Measurements from ENCODE around the gene ZNF561. TPM values are rescaled to one million over a fixed set of nuclear protein-coding genes. Genes with fewer than 3 reads are reported as not detected.

Gene ZNF561
- total RNA-seq, 6 donors from 2014 or later: 12.6 to 37.5 (median 26.0) TPM

DNA sequence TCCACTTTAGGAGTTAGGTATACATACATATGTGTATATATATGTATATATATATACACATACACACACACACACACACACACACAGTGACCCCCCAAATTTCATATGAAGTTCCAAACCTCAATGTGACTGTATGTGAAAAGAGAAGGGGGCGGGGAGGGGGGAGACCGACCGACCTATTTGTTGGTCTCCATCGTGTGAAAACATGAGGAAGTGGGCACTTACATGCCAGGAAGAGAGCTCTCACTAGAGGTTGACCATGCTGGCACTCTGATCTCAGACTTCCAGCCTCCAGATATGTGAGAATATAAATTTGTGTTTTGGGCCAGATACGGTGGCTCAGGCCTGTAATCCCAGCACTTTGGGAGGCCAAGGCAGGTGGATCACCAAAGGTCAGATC, 29.3 kb upstream of the ZNF561 start:
- no peak for DNase-seq
- peaks cover 22 to 90% (median 50%) of the 10 kb centered on the region in 4 donors for H3K36me3 ChIP-seq
- no peaks in the 10 kb centered on the region for H3K27me3 ChIP-seq
- TF ChIP-seq, protein P1, sequence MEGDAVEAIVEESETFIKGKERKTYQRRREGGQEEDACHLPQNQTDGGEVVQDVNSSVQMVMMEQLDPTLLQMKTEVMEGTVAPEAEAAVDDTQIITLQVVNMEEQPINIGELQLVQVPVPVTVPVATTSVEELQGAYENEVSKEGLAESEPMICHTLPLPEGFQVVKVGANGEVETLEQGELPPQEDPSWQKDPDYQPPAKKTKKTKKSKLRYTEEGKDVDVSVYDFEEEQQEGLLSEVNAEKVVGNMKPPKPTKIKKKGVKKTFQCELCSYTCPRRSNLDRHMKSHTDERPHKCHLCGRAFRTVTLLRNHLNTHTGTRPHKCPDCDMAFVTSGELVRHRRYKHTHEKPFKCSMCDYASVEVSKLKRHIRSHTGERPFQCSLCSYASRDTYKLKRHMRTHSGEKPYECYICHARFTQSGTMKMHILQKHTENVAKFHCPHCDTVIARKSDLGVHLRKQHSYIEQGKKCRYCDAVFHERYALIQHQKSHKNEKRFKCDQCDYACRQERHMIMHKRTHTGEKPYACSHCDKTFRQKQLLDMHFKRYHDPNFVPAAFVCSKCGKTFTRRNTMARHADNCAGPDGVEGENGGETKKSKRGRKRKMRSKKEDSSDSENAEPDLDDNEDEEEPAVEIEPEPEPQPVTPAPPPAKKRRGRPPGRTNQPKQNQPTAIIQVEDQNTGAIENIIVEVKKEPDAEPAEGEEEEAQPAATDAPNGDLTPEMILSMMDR (IDR thresholded peaks at IDR 0.05): no peak
- TF ChIP-seq POLR2A (IDR thresholded peaks at IDR 0.05) (no peak), EP300 (IDR thresholded peaks at IDR 0.05) (no peak), POLR2AphosphoS5 (IDR thresholded peaks at IDR 0.05) (no peak)
- ATAC-seq (ENCODE audit: low FRiP score in 2 of 2): no peak
- no peaks in the 10 kb centered on the region for H3K4me1 ChIP-seq
- no peak overlapping the region for H3K4me3 ChIP-seq
- 75 to 94% methylated on average over 5 of the region's 5 CpGs for WGBS, 2 donors
- no peak overlapping the region for H3K27ac ChIP-seq
- H3K9me3 ChIP-seq: peaks cover 16 to 48% (median 35%) of the 10 kb centered on the region in 4 donors

DNA sequence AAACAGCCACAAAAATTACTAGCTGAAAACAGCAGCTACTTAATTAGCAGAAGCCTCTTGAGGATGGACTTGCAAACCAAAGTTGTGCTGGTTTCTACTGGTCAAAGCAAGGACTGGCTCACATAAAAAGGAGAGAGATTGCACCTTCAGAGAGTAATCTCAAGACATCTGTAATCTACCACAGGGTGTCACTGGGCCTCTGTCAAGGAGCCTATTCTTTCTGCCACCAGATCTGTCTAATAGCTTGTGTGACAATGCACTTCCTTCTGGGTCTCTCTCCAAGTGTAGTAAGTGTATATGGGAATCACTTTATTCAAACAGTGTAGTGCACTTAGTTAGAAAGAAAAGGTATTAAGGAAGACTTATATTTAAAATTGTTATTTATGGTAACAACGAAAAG, 24.4 kb upstream of the ZNF561 start:
- ATAC-seq (ENCODE audit: low FRiP score in 2 of 2): no peak
- no peak for DNase-seq
- TF ChIP-seq POLR2A (IDR thresholded peaks at IDR 0.05): no peak
- no peak for TF ChIP-seq EP300 (IDR thresholded peaks at IDR 0.05)
- TF ChIP-seq POLR2AphosphoS5 (IDR thresholded peaks at IDR 0.05): no peak
- TF ChIP-seq, protein P1 (IDR thresholded peaks at IDR 0.05): no peak
- H3K9me3 ChIP-seq: peaks cover 0 to 4% (median 0%) of the 10 kb centered on the region in 4 donors
- WGBS, 2 donors: 86 to 88% methylated on average over 1 of the region's 1 CpG
- H3K27ac ChIP-seq: no peak overlapping the region
- no peaks in the 10 kb centered on the region for H3K4me1 ChIP-seq
- peaks cover 0 to 60% (median 9%) of the 10 kb centered on the region in 4 donors for H3K36me3 ChIP-seq
- no peaks in the 10 kb centered on the region for H3K27me3 ChIP-seq
- H3K4me3 ChIP-seq: no peak overlapping the region

- ATAC-seq (ENCODE audit: low FRiP score in 2 of 2) (no peak), DNase-seq (no peak)
- no peak overlapping the region for H3K4me3 ChIP-seq
- TF ChIP-seq EP300 (IDR thresholded peaks at IDR 0.05): no peak
- TF ChIP-seq POLR2AphosphoS5 (IDR thresholded peaks at IDR 0.05): no peak
- TF ChIP-seq POLR2A (IDR thresholded peaks at IDR 0.05): no peak
- TF ChIP-seq, protein P1 (IDR thresholded peaks at IDR 0.05): no peak
- H3K9me3 ChIP-seq: peaks cover 0 to 4% (median 0%) of the 10 kb centered on the region in 4 donors
- peaks cover 0 to 50% (median 8%) of the 10 kb centered on the region in 4 donors for H3K36me3 ChIP-seq
- no peak overlapping the region for H3K27ac ChIP-seq
- H3K27me3 ChIP-seq: no peaks in the 10 kb centered on the region
- H3K4me1 ChIP-seq: no peaks in the 10 kb centered on the region
- WGBS, 2 donors: 82 to 93% methylated on average over 3 to 4 of the region's 4 CpGs
Observed at GRCh38 chr19:9644472-9644871, 23.4 kb upstream of the ZNF561 start.

DNA sequence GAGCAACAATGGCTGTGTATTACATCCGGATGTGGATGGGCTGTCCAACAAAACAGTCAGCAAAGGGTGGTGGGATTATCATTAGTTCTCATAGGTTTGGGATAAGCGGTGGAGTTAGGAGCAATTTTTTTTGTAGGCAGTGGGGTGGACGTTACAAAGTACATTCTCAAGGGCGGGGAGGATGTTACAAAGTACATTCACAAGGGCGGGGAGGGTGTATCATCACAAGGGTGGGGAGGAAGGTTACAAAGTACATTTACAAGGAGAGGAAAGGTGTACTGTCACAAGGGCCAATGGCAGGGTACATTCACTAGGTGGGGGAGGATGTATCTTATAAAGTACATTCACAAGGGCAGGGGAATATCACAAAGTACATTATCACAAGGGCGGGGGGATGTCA, 20.8 kb upstream of the ZNF561 start:
- Histone ChIP-seq H3K36me3 (peaks cover 0 to 27% (median 6%) of the 10 kb centered on the region in 4 donors), H3K9me3 (no peaks in the 10 kb centered on the region), H3K27me3 (no peaks in the 10 kb centered on the region), H3K4me1 (no peaks in the 10 kb centered on the region), H3K27ac (no peak overlapping the region), H3K4me3 (no peak overlapping the region)
- DNase-seq (no peak), ATAC-seq (ENCODE audit: low FRiP score in 2 of 2) (no peak)
- TF ChIP-seq, protein P1 (IDR thresholded peaks at IDR 0.05): no peak
- 92 to 95% methylated on average over 6 of the region's 6 CpGs for WGBS, 2 donors

DNA sequence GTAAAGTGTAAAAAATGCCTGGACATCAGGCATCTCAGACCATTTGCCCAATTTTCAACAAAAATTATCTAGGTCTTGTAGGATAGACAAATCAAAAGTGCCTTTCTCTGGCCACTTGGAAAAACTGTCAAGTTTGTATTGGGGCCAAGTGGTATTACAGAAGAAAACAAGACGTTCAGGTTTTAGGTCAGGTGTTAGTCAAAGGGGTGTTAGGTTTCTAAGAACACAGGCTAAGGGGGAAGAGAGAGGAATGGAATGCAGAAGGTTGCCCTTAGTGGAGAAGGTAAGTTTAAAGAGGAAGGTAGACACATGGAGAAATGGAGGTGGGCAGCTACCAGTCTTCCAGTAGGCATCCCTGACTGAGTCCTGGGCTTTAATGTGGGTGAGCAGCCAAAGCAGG, 19.9 kb upstream of the ZNF561 start:
- TF ChIP-seq, protein P1 (IDR thresholded peaks at IDR 0.05): no peak
- TF ChIP-seq EP300 (IDR thresholded peaks at IDR 0.05) (no peak), POLR2AphosphoS5 (IDR thresholded peaks at IDR 0.05) (no peak), POLR2A (IDR thresholded peaks at IDR 0.05) (no peak)
- H3K27me3 ChIP-seq: no peaks in the 10 kb centered on the region
- H3K36me3 ChIP-seq: peaks cover 0 to 22% (median 4%) of the 10 kb centered on the region in 4 donors
- DNase-seq: no peak
- 65 to 74% methylated on average over 1 of the region's 1 CpG for whole genome bisulfite sequencing, 2 donors
- H3K4me3 ChIP-seq: no peak overlapping the region
- H3K4me1 ChIP-seq: no peaks in the 10 kb centered on the region
- ATAC-seq (ENCODE audit: low FRiP score in 2 of 2): no peak
- no peaks in the 10 kb centered on the region for H3K9me3 ChIP-seq
- no peak overlapping the region for H3K27ac ChIP-seq
